ENCODE measurements around the gene ILK.

The ILK gene

DNA sequence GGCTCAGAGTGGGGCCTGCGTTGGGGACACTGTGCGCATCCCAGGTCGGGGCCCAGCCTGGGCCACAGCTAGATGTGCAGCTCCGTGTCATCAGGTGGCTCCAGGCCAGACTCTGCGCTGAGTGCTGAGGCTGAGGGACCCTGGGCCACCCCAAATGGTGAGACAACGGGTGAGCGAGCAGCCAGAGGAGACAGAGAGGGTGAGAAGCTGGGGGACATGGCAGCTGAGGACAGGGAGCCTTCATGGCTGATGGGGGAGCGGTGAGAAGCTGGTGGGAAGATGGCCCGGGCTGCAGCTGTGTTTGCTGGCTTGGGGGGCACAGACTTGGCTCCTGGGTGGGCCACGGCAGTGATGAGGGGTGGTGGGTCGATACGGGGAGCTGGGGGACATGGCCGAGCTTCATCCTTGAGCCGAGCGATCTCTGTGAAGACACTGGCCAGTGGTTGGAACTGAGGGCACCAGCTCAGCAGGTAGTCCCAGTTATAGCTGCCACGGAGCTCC is 18.2 kb downstream of the ILK start:
- no peak for DNase-seq (ENCODE audit: low spot score)

DNA sequence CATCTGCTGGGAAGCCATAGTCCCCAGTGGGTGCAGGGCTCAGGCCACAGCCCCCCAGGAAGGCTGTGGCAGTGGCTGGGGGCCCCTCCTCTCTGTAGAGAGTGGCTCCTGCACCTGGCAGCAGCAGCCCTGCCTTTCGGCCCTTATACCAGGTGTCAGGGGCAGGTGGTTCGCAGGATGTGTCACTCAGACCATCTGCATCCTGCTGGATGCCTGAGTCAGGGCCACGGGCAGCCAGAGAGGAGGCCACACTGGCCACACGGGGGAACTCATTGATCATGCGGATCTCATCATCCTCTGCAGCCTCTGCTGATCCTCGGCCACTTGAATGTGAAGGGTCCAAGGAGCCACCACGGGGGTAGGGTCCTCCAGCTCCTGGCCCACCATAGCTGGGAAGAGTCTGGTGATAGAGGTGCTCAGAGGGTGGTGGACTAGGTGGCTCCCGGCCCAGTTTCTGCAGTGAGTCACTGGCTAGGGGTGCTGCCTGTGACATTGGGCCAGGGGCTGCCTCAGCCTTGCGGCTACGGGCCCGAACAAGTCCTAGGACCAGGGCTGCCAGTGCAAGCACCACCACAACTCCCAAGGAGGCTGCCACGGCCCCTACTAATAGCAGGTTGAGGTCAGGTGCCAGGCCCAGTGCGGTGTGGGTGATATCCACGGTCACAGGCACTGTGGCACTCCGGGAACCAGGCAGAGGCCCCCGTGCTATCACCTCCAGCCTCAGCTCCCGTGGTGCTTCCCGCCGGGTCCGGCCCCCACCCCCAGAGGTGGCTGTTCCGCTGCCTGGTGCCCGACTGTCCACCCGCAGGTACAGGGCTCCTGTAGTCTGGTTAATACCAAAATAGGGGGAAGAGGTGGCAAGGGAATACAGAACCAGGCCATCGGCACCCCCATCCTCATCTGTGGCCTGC is 18.9 kb downstream of the ILK start:
- DNase-seq (ENCODE audit: low spot score), result no peak

DNA sequence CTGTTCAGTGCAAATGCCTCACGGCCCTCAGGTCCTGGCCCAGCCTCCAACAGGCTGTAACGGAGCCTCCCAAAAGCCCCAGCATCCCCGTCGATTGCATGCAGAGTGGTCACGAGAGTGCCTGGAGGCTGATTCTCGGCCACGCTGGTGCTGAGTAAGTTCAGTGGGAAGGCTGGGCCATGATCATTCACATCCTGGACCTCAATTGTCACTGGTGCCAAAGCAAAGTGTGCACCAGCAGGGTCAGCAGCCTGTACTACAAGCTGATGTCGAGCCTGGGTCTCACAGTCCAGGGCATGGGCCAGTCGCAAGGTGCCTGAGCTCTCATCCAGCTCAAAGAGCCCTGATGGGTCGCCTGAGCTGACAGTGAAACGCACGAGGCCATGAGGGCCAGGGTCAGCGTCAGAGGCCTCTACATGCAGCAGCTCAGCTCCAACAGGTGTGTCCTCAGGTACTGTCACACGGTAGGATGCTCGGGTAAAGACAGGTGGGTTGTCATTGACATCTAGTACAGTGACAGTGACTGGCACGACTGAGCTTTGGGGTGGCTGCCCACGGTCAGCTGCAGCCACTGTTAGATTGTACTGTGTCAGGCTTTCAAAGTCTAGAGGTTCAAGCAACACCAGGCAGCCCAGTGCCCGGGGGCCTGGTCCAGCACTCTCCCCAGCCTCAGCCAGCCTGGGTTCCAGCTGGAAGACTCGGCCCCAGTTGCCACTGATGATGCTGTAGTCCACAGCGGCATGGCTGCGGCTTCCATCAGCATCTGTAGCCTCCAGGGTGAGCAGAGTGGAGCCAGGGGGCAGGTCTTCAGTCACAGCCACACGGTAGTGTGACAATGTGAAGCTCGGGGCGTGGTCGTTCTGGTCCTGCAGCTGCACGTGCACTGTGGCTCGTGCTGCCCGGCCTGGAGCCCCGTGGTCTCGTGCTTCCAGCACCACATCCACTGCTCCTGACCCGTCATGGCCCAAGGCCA is 20.1 kb downstream of the ILK start:
- no peak for DNase-seq (ENCODE audit: low spot score)

DNA sequence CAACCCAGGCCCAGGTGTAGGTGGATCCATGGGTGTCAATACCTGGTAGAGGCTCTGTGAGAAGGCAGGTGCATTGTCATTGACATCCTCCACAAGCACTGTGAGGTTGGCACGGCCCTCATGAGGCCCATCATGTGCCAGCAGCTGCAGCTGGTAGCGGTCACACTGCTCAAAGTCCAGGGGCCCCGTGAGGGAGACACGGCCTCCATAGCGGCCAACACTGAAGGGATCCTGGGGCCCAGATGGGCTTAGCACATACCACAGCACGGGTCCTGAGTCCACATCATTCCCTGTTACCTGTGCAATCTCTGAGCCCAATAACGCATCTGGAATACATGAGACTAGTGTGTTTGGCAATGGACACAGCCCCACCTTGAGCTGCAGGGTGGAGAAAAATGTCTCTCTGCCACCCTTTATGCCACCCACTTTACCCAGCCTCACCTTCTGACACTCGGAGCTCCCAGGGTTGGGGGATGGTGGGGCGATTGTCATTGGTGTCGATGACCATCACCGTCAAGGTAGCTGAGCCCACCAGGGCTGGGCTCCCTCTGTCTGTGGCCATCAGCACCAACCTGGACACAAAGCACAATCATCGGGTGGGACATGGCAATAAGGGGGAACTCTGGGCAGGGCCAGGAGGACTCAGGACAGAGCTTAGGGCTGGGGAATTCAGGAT is 21.7 kb downstream of the ILK start:
- DNase-seq (ENCODE audit: low spot score), result no peak

DNA sequence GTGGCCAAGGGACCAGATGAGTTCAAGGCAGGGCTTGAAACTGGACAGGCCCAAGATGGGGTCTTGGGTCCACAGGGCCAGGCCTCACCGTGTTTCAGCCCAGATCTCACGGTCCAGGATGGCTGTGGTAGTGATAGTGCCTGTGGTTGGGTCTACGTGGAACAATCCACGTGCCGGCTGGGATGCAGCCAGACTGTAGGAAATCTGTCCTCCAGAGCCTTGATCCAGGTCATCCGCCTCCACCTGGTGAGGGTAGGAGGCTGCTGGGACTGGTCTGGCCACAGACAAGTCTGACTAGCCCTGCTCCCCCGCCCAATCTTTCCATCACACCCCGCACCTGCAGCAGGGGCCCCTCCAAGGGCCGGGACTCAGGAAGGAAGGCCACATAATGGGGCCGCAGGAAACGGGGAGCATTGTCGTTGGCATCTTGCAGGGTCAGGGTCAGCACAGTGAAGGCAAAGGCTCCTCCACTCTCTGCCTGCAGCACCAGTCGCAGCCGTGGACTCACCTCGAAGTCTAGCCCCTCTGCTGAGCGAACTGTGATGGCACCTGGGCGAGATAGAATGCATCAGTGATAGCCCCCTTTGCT is 22.4 kb downstream of the ILK start:
- DNase-seq (ENCODE audit: low spot score), result no peak

DNA sequence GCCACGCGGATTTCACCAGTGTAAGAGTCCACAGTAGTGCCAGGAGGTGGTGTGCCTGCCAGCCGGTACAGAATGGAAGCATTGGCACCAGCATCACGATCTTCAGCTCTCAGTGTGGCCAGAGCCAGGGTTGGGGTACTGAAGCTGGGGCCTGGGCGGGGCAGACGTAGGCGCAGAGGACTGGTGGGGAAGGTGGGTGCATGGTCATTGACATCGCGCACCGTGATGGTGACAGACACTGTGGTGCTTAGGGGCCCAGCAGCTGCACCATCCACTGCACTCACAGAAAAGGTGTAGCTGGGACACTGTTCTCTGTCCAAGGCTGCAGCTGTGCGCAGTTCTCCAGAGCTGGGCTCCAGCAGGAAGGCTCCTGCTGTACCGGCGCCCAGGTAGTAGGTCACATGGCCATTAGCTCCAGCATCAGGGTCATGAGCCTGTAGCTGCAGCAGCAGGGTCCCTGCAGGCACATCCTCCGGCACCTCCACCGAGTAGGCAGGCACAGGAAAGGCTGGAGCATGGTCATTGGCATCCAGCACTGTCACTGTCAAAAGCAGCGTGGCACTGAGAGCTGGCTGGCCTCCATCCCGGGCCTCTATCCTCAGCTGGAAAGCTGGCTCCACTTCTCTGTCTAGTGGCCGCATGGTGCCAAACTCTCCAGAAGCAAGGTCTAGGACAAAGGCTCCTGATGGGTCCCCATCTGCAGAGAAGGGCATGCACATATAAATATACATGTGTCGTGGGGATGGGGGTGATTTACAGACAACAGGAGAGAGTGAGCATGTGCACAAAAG is 23.6 kb downstream of the ILK start:
- DNase-seq (ENCODE audit: low spot score), result no peak

DNA sequence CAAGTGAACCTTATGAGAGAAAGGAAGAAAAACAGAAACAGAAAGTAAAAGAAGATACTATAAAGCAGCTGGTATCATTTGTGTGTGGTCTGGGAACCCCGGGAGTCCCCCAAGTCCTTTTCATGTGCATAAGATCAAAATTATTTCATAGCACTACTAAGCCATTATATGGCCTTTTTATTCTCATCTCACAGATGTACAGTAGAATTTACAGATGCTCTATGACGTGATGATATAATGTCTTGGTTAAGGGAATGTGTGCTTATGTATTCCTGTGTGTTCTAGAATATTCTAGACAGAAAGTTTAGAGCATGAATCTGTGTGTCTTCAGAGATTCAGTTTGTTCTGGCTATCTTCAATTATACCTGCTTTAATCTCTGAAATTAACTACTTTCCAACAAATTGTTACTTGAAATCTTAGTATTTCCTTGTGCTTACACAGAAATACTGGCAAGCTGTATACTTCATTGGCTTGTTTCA is 24.2 kb downstream of the ILK start:
- DNase-seq (ENCODE audit: low spot score), result no peak

DNA sequence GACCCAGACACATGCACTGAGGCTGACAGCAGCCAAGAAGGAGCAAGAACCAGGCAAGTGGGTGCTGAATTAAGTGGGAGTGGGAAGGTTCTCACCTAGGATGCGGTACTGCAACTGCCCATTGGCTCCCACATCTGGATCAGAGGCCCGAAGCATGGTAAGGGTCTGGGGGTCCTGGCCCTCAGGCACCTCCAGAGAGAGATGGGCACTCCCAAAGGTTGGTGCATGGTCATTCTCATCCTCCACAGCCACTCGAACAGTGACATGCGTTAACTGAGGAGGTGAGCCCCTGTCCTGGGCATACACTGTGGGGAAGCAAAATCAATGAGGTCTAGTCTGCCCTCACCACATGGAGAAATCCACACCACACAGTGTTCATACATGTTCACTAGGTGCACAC is 25.0 kb downstream of the ILK start:
- DNase-seq (ENCODE audit: low spot score), result no peak

DNA sequence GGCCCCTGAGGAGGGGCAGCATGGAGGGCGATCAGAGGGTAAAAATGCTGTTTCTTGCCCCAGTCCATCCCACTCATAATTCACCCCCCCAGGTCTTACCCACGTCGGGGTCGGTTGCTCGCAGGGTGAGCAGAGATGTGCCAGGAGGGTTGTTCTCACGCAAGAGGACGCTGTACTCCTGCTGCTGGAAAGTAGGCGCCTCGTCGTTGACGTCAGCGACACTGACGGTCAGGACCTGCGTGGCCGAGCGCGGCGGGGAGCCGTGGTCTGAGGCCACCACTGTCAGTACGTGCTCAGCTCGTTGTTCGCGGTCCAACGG is 26.0 kb downstream of the ILK start:
- DNase-seq (ENCODE audit: low spot score), result no peak

DNA sequence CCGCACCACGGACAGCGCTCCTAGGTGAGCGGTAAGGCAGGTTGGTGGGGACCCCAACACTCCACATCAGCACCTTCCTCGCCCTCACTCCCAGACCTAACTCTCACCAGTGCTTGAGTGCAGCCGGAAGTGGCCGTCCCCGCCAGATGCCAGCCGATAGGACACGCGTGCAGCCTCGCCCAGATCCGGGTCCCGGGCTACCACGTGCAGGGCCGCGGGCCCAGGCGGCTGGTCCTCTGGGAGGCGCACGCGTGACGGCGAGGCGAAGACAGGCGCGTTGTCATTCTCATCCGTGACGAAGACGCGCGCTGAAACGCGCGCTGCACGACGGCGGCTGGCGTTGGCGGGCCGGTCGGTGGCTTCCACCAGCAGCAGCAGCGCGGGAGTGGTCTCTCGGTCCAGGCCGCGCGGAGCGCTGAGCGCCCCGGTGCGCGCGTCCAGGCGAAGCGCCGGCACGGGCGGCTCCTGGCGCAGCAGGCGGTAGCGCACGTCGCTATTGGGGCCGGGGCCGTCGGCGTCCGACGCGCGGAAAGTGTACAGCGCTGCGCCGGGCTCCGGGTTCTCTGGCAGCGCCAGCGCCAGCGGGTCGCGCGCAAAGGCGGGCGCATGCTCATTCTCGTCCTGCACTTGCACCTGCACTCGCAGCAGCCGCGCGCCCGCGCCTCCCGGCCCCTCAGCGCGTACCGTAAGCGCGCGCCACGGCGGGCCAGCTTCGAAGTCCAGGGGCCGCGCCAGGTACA is 26.5 kb downstream of the ILK start:
- no peak for DNase-seq (ENCODE audit: low spot score)

DNA sequence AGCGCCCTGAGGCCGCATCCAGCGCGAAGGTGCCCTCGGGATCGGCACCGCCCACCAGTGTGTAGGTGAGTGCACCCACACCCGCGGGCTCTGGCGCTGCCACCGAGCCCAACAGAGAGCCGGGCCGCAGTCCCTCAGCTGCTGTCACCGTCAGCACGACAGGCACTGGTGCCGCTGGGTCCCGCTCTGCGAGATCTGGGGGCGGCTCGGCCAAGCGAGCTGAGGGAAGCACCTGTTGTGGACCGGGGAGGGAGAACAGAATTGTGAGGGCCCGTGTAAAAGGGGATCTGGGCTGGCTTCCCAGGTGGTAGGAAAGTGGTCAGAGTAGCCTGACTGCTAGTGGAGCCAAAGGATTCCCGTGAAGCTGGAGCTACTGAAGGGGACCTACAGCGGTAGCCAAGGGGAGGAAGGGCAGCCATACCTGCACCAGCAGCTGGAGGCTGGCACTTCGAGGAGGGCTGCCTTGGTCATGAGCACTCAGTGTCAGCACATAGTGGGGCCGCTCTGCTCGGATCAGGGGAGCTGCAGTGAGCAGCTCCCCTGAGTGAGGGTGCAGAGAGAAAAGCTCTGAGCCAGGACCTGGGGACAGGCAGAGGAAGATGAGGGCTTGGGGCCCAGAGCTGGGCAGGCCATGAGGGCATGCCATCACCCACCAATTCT is 27.2 kb downstream of the ILK start:
- DNase-seq (ENCODE audit: low spot score), result no peak

DNA sequence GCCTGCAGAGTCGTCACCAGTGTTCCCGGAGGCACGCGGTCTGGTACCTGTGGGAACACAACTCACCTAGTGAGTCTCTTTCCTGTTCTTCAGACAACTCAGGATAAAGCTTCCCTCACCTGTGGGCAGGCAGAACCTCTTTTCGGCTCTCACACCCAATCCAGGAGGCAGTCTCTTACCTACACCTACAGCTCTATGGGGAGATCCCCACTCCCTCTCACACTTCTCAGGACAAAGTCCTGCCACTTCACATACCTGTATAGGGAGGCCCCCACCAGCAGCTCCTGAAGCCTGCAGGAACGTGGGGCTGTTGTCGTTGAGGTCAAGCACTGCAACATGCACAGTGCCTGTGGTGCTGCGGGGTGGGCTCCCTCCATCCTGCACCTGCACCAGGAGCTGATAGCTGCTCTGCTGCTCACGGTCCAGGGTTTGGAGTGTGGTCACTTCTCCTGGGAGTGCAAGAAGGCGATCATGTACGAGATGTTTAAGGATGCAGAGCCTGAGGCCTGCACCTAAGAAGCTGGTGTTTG is 27.9 kb downstream of the ILK start:
- DNase-seq (ENCODE audit: low spot score), result no peak

DNA sequence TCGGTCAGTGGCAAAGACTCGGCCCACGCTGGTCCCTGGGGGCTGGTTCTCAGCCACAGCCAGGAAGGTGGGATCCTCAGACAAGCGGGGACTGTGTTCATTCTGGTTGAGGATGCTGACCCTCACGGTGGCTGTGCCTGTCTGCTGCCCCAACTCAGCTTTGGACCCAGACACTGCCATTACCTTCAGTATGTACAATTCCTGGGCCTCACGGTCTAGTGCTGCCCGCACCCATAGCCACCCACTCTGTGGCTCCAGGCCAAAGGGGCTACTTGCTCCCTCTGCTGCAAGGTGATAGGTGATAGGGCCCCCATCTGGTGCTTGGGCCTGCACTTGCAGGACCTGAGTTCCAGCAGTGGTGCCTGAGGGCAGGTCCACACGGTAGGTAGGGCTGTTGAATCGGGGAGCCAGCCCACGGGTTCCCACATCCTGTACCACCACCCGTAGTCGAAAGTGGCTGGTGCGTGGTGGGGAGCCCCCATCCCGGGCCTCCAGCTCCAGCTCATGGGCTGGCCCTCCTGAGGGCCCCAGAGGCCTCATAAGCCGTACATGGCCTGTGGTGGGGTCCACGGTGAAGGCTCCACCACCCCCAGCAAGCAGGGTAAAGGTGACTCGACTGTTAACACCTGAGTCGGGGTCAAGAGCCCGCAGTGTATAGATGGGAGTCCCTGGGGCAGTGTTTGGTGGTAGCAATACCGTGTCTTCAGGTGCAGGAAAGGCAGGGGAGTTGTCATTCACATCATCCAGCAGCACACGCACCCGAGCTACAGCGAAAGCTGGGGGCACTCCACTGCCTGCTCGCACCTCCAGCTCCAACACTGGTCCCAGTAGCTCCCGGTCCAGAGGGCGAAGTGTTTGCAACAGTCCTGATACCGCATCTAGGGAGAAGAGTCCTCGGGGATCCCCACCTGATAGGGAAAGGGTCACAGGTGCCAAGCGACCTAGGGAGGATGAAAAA is 28.8 kb downstream of the ILK start:
- no peak for DNase-seq (ENCODE audit: low spot score)

DNA sequence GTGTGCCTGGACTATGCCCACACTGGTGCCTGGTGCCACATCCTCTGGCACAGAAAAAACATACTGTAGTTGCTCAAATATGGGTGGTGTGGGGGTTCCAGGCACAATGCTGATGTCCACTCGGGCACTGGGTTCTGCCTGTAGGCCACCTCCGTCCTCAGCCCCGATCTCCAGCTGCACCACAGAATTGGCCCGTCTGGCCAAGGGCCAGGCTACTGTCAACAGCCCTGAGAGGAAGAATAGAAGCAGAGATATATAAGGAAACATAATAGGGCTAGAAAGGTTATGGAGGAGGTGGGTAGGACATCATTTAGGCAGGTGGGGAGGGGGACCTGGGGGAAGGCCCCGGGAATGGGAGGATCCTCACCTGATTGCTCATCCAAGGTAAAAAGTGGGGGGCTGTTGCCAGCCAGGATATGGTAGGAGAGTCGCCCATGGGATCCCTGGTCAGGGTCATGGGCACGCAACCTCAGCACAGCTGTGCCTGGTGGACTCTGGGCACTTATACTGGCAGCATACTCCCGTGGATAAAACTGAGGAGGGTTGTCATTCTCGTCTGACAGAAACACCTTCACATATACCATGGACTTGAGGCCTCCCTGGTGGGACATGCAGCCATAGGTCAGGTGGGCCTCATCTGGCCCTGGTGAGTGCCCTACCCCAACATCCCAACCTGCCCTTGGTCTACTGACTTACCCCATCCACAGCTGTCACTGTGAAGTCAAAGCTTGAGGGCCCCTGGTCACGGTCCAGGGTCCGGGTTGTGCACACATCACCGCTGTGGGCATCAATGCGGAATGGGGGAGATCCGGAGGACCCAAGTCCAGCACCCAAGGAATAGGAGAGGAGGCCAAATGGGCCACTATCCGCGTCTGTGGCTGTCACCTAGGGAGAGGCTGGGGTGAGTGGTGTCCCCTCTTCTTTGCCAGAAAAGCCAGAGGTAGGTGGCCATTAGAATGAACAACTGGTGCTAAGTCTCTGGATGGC is 30.1 kb downstream of the ILK start:
- DNase-seq (ENCODE audit: low spot score), result no peak

DNA sequence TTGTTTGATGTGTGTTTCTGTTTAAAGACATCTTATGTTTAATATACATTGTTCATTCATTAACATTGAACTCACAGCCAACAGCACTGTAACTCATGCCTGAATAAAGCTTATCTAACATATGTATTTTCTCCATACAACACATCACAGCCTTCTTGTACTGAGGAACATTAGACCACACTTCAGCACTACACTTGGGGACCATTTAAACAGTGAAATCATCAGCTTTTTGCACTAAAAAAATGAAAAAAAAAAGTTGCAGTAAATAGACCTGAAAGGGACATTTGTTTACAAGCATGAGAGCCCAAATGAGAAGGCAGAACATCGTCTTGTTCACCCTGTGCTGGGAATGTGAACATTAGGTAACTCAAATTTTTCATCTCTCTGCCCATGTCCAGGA is 31.0 kb downstream of the ILK start:
- DNase-seq (ENCODE audit: low spot score), result no peak

DNA sequence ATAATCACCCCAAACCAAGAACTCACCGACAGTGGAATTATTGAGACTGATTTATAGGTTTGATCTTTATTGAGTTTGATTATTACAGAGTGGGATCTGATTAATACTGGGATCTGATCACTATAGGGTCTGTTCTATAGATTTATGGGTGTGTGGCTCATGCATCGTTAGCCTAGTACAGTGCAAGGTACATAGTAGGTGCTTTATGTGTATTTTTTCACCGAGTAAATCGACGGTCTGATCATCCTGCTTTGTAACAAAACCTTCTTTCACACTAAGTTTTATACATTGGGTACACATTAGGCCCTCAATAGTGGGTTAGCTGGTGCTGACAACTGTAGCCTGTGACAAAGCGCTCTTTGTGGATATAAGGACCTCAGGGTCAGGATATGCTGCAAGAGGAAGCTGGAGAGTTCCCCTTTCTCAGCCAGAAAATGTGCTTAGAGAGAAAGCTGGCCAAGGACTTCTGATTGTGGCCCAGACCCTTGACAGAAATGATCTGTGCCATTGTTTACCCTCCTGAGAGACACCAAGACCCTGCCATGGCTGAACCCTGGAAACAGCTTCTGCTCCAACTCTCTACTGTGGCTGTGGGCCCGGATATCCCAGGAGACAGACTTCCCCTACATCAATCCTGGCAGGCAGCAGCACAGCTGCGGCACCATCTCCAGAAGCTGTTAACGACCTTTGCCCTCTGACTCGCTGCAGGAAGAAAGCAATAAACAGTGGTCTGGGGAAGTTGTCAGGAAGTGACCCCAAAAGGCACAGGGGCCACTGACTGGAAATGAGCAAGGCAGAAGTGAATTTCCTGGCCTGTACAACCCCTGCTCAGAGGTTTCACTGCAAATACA is 31.7 kb downstream of the ILK start:
- peak; percentile 55 for DNase-seq (ENCODE audit: low spot score)
